HEK293 (cell line): ENCODE measurements around the gene KLHL14.

Experiments used
- CTCF ChIP-seq: fragments of 450-650 bp; formaldehyde crosslinking; IDR thresholded peaks from 2 replicates; pipeline ENCODE4 v1.5.1; 2016; ENCODE audit warnings: missing biosample characterization, missing genetic modification characterization
- GFI1B ChIP-seq: fragments of 450-650 bp; formaldehyde crosslinking; IDR thresholded peaks from 2 replicates; pipeline ENCODE4 v1.5.1; 2016; ENCODE audit warnings: missing biosample characterization, missing genetic modification characterization
- GLIS2 ChIP-seq: fragments of 450-650 bp; formaldehyde crosslinking; IDR thresholded peaks from 2 replicates; pipeline ENCODE4 v1.5.1; 2016; ENCODE audit warnings: missing biosample characterization, missing genetic modification characterization
- PRDM1 ChIP-seq: fragments of 450-650 bp; formaldehyde crosslinking; IDR thresholded peaks from 2 replicates; pipeline ENCODE4; 2016; ENCODE audit warnings: missing biosample characterization, missing genetic modification characterization
- SETDB1 ChIP-seq: IDR thresholded peaks from one replicate; pipeline ENCODE4 v1.6.1; 2017; ENCODE audit warnings: mild to moderate bottlenecking, low read length, moderate library complexity, mixed read lengths; ENCODE audit not compliant: insufficient read length
- ZFP37 ChIP-seq: fragments of 450-650 bp; formaldehyde crosslinking; IDR thresholded peaks from 2 replicates; pipeline ENCODE4 v1.5.1; 2016; ENCODE audit warnings: missing biosample characterization, missing genetic modification characterization
- ZNF174 ChIP-seq: fragments of 450-650 bp; formaldehyde crosslinking; IDR thresholded peaks from 2 replicates; pipeline ENCODE4 v1.5.0; 2017; ENCODE audit warnings: missing biosample characterization, mild to moderate bottlenecking, missing genetic modification characterization
- TF ChIP-seq, protein P1 (sequence below): fragments of 450-650 bp; formaldehyde crosslinking; IDR thresholded peaks from 2 replicates; pipeline ENCODE4 v1.5.1; 2016; ENCODE audit warnings: missing biosample characterization, missing genetic modification characterization, borderline replicate concordance

GRCh38 chr18:32661486-32662299 lies 111.1 kb downstream of the KLHL14 start:
- TF ChIP-seq CTCF (tag by site-specific recombination) (no peak), GLIS2 (no peak), PRDM1 (tag by site-specific recombination) (no peak), ZNF174 (tag by site-specific recombination) (no peak), SETDB1 (no peak), GFI1B (tag by site-specific recombination) (no peak), ZFP37 (no peak)
- TF ChIP-seq, protein P1, sequence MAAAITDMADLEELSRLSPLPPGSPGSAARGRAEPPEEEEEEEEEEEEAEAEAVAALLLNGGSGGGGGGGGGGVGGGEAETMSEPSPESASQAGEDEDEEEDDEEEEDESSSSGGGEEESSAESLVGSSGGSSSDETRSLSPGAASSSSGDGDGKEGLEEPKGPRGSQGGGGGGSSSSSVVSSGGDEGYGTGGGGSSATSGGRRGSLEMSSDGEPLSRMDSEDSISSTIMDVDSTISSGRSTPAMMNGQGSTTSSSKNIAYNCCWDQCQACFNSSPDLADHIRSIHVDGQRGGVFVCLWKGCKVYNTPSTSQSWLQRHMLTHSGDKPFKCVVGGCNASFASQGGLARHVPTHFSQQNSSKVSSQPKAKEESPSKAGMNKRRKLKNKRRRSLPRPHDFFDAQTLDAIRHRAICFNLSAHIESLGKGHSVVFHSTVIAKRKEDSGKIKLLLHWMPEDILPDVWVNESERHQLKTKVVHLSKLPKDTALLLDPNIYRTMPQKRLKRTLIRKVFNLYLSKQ (tag by site-specific recombination), result no peak
